AML-193 (cell line): ENCODE measurements around the gene SLC66A2.
"Not testable (repeated sequence)": the region's sequence is repeated elsewhere in the genome, so short reads cannot be mapped to it uniquely, and the experiment has no call there.

Experiments used
- DNase-seq, 2 experiments: peaks; one replicate each; lab custom pipeline; 2025; lab: John Stamatoyannopoulos, UW

SLC66A2 gene

DNA sequence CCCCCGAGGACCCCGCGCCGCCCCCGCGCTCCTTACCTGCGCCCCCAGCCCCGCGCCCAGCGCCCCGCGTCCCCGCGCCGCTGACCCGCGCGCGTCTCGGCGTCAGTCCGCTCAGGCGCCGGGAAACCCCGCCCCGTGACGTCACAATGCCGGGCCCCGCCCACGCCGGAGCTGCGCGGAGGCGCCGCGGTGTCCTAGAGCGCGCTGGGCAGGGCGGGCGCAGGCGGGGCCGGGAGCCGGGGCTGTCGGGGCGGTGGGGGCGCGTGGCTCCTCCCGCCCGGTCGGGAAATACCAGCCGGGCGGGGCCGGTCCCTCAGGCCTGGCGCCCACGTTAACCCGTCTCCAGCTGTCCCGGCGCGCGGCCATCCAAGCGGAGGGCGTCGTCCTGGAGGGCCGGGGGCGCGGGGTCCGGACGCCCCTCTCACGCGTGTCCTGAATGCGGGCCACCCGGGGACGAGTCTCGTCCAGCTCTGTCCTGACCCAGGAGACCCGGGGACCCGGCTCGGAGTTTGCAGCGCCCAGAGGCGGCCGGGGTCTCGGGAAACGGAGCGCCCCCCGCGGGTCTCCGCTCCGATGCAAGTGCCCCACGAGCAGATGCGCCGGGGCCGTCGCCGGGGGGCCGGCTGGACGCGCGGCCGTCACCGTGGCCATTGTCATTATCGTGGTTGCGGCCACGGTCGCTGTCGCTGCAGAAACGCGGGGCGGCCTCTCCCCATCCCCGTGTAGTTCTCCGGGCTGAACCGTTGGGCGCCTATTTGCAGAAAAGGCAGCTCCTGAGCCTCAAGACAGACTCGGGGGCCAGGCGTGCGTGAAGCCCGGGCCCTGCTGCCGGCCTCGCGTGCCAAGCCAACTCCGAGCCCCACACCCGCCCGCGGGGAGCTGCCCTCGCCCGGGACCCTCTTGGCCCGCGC is at the start of gene SLC66A2:
Gene SLC66A2 (minus strand): TSS at position 109 of the 911 bp plus-strand sequence. CDS start 727 bp downstream, outside the sequence.
- DNase-seq: peak; percentile 62 to 68

- no peak for DNase-seq
Observed at GRCh38 chr18:80000877-80001276, 49.4 kb upstream of the SLC66A2 start.

DNA sequence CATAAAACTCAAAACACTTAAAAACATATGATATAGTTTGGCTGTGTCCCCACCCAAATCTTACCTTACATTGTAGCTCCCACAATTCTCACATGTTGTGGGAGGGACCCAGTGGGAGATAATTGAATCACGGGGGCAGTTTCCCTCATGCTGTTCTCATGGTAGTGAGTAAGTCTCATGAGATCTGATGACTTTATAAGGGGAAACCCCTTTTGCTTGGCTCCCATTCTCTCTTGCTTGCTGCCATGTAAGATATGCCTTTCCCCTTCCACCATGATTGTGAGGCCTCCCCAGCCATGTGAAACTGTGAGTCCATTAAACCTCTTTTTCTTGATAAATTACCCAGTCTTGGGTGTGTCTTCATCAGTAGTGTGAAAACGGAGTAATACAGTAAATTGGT is 48.2 kb upstream of the SLC66A2 start:
- DNase-seq: not testable (repeated sequence)

GRCh38 chr18:79991494-79991893 is 40.0 kb upstream of the SLC66A2 start:
- no peak for DNase-seq

DNA sequence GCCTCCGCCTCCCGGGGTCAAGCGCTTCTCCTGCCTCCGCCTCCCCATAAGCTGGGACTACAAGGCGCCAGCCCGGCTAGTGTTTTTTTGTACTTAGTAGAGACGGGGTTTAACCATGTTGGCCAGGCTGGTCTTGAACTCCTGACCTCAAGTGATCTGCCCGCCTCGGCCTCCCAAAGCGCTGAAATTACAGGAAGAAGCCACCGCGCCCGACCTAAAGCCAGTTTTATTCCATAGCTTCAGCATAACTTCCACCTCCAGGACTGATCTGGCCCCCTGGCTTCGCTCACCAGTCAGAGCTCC is 37.7 kb upstream of the SLC66A2 start:
- DNase-seq: no peak

GRCh38 chr18:79988451-79989194 is 37.2 kb upstream of the SLC66A2 start, which contains the start of gene TXNL4A:
Gene TXNL4A (minus strand): TSS chr18:79988563. CDS start chr18:79988392, 171 bp downstream.
- peak; percentile 65 to 75 for DNase-seq

GRCh38 chr18:79988071-79988450 is 36.6 kb upstream of the SLC66A2 start:
- peak; percentile 55 to 65 for DNase-seq

- no peak for DNase-seq
Observed at GRCh38 chr18:79987566-79987965, 36.1 kb upstream of the SLC66A2 start.

GRCh38 chr18:79986726-79987125 is 35.3 kb upstream of the SLC66A2 start:
- no peak for DNase-seq

DNA sequence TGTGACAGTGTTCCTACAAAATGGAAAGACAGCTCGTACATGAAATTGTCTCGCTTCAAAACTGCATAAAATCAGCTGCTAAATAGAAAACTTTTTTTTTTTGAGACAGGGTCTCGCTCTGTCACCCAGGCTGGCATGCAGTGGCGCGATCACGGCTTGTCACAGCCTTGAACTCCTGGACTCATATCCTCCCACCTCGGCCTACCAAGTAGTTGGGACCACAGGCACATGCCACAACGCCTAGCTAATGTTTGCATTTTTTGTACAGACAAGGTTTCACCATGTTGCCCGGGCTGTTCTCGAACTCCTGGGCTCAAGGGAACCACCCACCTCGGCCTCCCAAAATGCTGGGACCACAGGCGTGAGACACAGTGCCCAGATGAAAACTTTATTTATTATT is 33.7 kb upstream of the SLC66A2 start:
- DNase-seq: no peak

DNA sequence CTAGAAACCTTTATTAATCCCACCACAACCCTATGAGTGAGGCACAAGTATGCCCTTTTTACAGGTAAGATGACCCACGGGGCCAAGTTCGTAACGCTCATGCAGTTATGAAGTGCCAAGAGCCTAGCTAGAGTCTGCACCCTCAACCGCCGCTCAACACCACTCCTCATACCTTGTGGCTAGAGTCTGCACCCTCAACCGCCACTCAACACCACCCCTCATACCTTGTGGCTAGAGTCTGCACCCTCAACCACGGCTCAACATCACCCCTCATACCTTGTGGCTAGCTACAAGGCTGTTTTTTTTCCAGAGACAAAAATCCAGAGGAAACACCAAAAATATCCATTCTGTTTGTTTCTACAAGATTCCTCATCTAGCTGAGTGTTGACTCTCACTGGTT is 32.3 kb upstream of the SLC66A2 start:
- no peak for DNase-seq

DNA sequence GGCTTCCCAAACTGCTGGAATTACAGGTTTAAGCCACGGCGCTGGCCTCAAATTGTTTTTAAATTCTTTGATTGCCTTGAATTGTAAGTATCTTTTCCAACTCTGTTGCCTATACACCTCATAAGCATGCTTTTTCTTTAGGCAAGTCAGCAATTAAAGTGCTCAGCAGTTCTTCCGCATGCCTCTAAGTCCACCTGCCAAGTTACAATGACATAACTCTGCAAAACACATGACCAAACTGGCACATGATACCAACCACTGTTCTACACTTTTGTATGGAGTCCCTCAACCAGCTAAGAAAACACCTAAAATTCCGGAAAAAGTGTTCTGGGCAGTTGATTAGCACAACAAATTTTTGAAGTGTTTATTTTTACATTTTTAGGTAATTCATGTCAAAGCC is 31.8 kb upstream of the SLC66A2 start:
- DNase-seq: no peak

DNA sequence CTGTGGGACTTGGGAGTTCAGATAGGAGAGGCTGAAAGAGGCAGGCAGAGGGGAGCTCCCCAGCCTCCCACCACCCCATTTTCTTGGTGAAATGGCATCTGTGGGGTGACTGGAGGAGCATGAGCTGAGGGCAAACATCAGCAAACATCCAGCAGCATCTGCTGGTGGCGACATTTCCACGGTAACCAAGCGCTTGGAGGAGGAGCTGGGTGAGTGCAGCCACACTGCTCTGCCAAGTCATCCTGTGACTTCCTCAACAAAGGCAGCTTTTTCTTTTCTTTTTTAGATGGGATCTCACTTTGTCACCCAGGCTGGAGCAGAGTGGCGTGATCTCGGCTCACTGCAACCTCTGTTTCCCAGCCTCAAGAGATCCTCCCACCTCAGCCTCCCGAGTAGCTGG is 31.3 kb upstream of the SLC66A2 start:
- DNase-seq: peak; percentile 70 to 73

GRCh38 chr18:79980585-79980984 is 29.1 kb upstream of the SLC66A2 start:
- no peak for DNase-seq

DNA sequence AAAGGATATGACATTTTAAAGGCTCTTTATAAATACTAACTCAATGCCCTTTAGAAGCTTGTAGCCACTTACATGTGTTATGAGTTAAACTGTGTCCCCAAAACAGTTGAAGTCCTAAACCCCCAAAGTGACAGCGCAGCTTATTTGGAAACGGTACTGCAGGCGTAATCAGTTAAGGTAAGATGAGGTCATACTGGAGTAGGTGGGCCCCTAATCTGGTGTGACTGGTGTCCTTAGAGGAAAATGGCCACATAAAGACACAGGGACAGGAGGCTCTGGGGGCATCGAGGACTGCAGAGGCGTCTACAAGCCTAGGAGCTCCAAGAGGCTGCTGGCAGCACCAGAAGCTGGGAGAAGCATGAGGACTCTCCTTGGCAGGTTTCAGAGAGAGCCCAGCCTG is 28.4 kb upstream of the SLC66A2 start:
- no peak for DNase-seq

- no peak for DNase-seq
Observed at GRCh38 chr18:79975985-79976680, 24.7 kb upstream of the SLC66A2 start.

GRCh38 chr18:79975043-79975442 is 23.6 kb upstream of the SLC66A2 start:
- DNase-seq: no peak

GRCh38 chr18:79974025-79974654 is 22.7 kb upstream of the SLC66A2 start:
- DNase-seq: no peak

DNA sequence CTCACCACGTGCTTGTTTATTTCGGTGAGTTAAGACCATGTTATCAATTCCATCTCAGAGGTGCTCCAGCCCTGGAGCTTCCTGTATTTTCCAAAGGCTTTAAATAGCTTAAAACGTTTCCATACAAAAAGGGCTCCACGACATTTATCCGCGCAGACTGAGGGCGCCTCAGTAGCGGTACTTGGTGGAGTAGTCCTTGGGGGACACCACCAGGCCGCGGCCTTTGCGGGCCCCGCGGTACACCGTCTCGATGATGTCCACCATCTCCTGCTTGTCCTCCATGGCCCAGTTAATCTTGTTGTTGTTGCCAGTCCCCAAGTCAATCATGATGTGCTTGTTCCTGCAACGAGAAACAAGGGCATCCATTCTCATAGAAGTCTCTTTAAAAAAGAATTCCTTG is 22.1 kb upstream of the SLC66A2 start:
- no peak for DNase-seq

DNA sequence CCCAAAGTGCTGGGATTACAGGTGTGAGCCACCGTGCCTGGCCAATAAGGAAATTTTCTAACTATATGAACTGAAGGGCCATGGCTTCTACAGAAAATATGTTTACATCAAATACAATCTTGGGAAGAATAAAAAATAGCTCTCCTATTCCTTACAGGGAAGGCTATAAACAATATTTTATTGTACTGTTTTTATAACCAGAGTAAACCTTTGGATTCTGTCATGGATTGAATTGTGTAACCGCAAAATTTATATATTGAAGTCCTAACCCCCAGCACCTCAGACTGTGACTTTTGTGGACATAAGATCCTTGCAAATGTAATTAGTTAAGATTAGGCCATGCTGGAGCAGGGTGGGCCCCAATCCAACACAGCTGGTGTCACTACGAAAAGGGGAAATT is 21.3 kb upstream of the SLC66A2 start:
- DNase-seq: no peak

DNA sequence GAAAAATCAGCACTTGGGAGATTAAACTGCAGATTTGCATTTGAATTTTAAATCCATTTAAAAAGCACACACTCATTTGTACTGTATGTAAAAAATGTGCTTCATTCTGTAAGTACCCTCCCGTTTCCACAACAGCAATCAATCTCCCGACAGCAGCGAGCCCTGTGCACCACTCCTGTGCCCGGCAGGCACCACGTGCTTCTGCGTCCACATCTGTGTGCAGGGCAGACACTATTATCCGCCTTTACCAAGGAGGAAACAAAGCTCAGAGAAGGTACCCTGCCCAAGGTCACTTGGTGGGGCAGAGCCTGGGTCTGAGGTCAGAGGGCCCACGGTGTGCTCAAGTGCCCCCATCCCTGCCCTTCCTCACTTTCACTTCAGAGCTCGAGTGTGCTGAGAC is 20.5 kb upstream of the SLC66A2 start:
- no peak for DNase-seq
